Renal cortex interstitium (tissue), 11 donors: ENCODE measurements around the gene DOCK11. TPM values are rescaled to one million over a fixed set of nuclear protein-coding genes. Genes with fewer than 3 reads are reported as not detected.
"Not testable (repeated sequence)": the region's sequence is repeated elsewhere in the genome, so short reads cannot be mapped to it uniquely, and the experiment has no call there.

ENCODE experiments used
- DNase-seq, 11 donors: peaks; one replicate each; pipeline ENCODE4 v3.0.0-alpha.2; 2013; ENCODE audit warnings: low read depth in 9 of 11, low spot score in 4 of 11; ENCODE audit errors: extremely low read depth in 1 of 11
- polyA plus RNA-seq, 3 donors: library from polyadenylated mRNA; unstranded; fragments of 120-200 nt; gene quantifications; one replicate each; pipeline ENCODE4 v1.2.1, GENCODE V29; 2013; ENCODE audit not compliant: insufficient read length in 3 of 3

DOCK11 gene
- polyA plus RNA-seq, 3 donors = 23.1 to 25.8 (median 23.2) TPM

DNA sequence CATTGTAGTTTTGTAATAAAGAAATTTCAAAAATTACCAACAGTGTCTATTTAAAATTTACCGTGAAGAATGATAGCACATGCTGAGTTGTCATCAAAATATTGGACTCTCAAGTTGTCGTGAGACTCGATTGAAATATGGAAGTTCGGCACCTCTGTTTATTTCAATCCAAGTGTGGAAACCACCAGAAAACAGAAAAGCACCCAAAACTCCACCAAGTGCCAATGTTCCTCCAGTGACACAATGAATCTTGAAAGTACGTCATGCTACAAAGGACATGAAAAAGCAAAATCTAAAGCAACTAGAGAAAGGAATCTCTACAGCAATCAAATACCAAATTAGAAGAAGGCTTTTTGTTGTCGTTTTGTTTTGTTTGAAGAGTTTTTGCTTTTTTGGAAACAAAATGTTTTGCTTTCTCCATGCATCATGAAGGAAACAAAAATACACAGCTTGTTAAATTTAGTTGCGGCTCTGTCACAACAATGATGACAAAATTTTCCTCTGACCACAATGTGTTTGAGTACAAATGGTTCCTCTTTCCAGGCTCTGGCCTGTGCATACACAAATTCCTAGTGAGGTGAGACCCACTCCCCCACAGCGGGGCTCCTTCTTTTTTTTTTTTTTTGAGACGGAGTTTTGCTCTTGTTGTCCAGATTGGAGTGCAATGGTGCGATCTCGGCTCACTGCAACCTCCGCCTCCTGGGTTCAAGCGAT lies 222.2 kb downstream of the DOCK11 start:
- no peak for DNase-seq

DNA sequence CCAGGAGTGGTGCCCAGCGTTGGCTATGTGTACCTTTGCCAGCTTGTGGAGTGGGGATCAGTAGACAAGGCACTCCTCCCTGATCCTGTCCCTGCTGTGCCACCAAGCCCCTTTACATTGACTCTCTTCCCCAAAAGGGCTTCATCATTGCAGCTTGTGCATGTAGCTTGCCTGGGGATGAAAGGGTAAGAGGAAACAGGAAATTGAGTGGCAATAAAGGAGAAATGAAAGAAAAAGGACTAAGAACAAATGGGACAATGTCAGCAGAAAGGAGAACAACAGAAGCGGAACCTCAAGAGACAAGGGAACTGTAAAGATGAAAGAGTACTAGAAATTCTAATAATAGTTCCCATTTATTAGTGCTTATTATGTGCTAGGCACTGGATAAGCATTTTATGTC lies 223.1 kb downstream of the DOCK11 start:
- DNase-seq = no peak

DNA sequence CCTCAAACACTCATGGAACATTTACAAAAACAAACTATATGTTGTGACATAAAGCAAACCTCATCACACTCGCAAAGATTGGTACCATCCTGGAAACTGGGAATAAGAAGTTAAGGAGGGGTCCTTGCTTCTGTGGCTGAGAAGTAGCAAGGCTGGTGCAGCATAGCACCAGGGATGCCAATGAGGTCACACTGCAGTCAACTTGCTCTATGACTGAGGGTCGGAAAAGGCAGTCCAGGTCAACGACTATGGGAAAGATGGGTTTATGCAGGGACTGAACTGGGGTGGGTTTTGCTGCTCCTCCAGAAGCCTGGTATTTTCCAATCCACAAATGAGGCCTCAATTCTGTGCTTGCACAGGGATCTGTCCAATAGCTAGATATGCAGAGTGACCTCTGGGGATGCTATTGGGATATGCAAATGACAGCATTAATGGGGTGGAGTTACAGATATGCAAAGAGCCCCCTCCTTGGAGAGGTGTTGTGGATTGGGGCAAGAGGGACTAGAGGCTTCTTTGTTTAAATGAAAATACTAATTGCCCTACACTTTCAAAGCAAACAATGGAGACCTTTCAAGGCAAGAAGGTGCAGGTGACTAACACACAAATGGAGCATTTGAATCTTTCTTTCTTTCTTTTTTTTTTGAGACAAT lies 224.6 kb downstream of the DOCK11 start:
- DNase-seq = no peak

DNA sequence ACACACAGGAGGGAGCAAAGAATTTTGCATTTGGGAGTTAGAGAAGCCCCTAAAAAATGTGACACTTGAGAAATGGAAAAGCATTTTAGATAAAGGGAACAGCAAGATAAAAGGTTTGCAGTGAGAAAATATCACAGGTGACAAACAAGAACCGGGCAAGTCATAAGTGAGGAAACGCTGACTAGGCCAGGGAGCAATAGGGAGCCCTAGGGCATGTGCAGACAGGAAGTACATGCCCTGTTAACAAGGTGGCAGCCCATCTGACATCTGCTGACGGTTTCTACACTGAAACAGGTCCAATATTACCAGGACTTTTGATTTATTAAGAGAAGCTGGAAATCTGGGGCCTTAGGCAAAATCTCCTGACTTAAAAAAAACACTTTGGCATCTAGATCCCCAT lies 227.8 kb downstream of the DOCK11 start:
- DNase-seq = no peak

DNA sequence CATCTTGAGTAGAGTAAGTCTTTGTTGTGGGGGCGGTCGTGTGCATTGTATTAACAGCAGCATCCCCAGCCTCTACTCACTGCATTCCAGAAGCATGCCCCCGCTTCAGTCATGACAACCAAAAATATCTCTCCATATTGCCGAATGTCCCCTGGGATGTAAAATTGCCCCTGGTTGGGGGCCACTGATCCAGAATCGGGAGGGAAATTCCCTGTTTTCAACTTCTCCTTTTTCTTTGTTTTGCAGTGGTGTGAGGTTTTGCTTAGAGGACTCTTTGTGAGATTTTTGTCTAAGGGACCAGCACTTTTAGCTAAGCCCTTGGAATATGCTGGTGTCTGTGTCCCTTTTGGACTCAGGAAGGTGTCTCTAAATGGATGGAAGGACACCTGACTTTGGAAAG lies 228.8 kb downstream of the DOCK11 start:
- no peak for DNase-seq

DNA sequence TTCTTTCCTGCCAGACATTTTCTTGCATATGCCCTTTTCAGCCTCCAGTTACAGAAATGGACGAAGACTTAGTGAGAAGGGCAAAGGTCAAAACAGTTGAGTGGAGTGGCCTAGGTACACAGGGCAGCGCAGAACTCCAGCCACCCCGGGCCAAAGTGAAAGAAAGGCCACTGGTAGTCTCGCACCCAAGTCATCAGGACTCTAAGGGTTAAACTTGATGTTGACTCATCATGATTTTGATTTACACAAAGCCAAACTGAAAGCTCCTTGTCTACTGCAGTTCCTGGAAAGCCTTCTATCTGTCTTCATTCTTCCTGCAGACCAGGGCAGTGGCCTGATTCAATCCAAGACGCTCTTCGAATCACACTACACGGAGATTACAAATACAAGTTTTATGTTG lies 229.2 kb downstream of the DOCK11 start:
- DNase-seq = no peak

DNA sequence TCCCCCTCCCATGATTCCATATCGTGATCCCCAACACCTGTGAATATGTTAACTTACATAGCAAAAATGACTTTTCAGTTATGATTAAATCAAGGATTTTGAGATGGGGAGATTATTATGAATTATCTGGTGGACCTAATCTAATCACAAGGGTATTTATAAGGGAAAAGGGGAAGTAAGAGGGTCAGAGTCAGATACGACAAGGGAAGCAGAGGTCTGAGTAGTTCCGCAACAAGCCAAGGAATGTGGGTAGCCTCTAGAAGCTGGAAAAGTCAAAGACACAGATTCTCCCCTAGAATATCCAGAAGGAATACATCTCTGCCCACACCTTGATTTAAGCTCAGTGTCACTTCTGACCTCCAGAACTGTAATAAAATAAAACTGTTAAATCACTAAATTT lies 230.8 kb downstream of the DOCK11 start:
- no peak for DNase-seq

DNA sequence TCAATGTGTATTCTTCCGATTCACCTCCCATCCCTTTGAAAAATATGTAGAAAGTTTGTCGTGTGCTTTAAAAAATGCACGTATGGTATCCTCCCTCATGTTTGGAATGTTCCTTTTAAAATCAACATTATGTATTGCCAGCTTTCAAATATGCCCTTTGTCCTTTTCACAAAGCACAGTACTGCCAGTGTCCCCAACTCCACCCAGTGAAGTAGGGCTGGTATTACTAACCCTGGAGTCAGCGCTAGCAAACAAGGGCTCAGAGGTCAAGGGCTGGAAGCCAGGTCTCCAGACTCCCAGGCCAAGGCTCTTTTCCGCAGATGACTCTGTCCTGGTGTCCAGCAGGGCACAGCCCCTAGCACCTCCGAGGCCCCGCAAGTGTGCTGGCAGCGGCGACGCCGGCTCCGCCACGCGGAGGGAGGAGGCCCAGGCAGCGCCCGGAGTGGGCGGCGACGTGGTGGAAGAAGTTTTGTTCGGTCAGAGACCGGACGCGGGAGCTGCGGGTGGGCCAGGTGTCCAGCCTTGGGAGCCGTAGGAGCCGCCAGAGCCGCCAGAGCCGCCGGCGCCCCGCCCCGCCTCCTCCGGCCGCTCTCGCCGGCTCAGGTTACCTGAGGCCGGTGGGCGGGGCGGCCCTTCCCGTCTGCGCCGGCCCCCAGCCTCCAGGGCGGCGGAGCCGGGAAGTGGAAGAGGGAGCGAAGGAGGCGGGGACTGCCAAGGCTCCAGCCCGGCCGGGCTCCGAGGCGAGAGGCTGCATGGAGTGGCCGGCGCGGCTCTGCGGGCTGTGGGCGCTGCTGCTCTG lies 231.5 kb downstream of the DOCK11 start, which contains the start of gene IL13RA1:
IL13RA1 (plus strand) TSS at position 720 of the 799 bp plus-strand sequence; CDS start at position 753, 33 bp downstream.
- peak in 9 of 11 donors; percentile 40 to 82 (median 71) for DNase-seq

DNA sequence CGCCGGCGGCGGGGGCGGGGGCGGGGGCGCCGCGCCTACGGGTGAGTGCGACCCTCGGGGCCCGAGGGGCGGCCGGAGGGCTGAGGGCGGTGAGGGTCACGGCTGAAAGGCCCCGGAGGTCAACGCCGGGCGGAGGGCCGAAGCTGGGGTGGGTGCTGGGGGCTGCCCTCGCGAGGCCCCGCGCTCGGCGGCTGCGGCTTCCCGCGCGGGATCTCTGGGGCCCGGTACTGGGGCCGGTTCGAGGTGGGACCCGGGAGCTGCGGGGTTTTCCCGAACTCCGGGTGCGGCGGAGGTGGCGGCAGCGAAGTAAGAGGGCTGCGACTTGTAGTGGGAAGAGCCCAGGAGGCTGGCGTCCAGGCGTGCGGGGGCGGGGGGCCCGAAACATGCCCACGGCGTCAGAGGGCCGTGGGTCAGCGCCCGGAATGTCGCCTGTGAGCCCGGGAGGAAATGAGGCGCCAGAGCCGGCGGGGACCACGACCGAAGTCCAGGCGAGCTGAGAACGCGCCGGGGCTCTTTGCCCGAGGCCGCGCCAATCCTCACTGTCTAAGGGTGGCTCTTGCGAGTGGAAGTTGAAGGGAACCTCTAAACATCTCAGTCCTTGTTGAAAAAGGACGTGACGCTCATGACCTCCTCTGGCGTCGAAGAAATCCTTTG lies 232.2 kb downstream of the DOCK11 start:
- DNase-seq = peak in 1 of 11 donors; percentile 27

DNA sequence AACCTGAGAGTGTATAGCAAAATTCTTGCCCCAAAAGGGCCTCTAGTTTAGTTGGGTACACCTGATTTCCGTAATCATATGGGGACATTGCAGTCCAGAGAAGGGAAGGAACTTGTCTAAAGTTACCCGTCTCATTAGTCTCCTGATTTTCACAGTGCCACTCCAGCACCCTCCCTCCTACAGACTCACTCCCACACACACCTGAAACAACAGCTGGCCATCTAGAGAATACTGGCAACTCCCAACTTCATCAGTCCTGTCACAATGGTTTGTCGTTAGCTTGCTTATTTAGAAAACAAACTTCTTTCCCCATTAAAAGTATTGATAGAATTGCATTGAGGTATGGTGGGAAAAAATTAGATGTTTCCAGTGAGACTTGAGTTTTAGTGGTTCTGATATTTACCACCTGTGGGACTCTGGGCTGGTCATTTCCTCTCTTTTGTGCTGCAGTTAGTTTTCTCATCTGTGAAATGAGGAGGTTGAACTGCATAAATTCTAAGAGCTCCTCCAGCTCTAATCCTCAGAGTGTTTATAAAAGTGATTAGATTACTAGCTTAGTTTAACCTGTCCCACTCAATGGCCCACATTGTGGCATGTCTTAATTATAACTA lies 233.5 kb downstream of the DOCK11 start:
- DNase-seq = peak in 5 of 11 donors; percentile 35 to 55 (median 39)

DNA sequence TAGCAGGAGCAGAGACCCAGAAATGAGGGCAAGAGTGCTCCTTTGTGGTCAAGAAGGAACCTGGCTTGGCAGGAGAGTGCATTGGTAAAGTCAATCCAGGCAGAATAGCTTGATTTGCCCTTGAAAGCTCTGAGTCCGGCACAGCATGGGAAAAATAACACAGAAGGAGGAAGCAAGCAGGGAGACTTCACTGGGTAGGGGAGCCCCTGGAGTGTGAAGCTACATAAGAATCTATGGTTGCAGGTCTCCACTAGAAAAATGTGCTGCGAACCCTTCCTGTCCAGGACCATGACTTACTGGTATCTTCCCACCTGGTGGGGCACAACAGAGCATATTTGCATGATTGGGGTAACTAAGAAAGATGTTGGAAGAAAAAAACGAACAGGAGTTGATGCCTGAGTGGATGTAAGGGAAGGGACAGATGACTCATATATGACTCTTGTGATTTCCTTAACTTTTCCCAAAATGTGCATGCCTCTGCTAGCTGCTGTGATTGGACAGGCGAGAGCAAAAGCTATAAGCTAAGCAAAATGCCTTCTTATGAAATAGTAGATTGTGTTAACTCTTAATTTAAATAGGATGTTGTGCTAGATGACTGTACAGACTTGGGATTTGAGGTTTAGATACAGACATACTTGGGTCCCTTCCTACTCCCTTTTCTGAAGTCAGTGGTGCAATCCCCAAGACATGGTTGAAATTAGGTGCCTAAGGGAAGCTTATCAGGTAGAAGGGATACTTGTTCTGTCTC lies 235.1 kb downstream of the DOCK11 start:
- DNase-seq = no peak

DNA sequence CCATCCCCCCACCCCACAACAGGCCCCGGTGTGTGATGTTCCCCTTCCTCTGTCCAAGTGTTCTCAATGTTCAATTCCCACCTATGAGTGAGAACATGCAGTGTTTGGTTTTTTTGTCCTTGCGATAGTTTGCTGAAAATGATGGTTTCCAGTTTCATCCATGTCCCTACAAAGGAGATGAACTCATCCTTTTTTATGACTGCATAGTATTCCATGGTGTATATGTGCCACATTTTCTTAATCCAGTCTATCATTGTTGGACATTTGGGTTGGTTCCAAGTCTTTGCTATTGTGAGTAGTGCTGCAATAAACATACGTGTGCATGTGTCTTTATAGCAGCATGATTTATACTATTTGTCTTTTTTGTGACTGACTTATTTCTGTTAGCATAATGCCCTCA lies 236.9 kb downstream of the DOCK11 start:
- DNase-seq = not testable (repeated sequence)

DNA sequence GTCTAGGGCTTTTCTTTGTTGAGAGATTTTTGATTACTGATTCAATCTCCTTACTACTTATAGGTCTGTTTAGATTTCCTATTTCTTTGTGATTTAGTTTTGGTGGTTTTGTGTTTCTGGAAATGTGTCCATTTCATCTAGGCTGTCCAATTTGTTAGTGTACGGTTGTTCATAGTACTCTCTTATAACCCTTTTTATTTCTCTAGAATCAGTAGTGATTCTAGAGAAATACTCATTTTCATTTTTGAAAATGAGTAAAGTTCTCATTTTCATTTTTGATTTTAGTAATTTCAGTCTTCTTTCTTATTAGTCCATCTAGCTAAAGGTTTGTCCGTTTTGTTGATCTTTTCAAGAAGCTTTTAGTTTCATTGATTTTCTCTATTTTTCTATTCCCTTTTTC lies 239.3 kb downstream of the DOCK11 start:
- no peak for DNase-seq

Other genes starting within 250 kb of the DOCK11 start
- gene WDR44, start 149.7 kb upstream of the DOCK11 start, polyA plus RNA-seq = 10 to 100 TPM; 11.3 to 13.7 (median 13.3) TPM
- gene IL13RA1, start 231.8 kb downstream of the DOCK11 start, polyA plus RNA-seq = 10 to 100 TPM; 50.6 to 69.6 (median 54.5) TPM